ENCODE data around the gene PACRG. TPM values are rescaled to one million over a fixed set of nuclear protein-coding genes. Genes with fewer than 3 reads are reported as not detected.

PACRG gene
- total and polyA plus RNA-seq, 8 donors = 1.8 to 28.6 (median 3.2) TPM; not detected in 2

DNA sequence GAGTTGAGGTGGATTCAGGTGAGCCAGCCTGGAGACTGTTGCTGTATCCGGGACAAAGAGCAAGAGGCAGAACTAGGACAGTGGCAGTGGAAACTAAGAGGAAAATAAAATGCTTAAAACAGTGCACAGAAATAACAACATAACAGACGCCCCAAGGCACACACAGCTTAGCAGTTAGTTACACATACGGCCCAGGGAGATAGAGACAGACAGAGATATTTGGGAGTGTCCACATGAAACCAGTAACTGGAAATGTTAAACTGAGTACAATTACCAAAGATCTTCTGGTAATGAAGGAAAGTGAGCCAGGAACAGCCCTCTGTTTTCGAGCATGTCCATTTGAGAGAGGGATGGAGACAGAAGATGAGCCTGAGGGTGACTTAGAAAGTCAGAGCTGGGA lies 449.2 kb downstream of the PACRG start:
- intact Hi-C loops (cut with DNase I; ENCODE audit: low total_unique reads) = no loop called here
- WGBS, 5 donors = 82 to 89% (median 84%) methylated on average over 4 of the region's 4 CpGs
- Histone ChIP-seq H3K9me3 (no peaks in the 10 kb centered on the region), H3K4me3 (no peak overlapping the region), H3K36me3 (no peaks in the 10 kb centered on the region), H3K27ac (no peak overlapping the region), H3K4me1 (peaks cover 0 to 7% (median 0%) of the 10 kb centered on the region in 4 donors), H3K27me3 (no peaks in the 10 kb centered on the region)
- DNase-seq = no peak
- TF ChIP-seq EP300 (IDR thresholded peaks at IDR 0.05) (no peak), POLR2A (IDR thresholded peaks at IDR 0.05) (no peak), POLR2AphosphoS5 (IDR thresholded peaks at IDR 0.05) (no peak)
- TF ChIP-seq, protein P1, sequence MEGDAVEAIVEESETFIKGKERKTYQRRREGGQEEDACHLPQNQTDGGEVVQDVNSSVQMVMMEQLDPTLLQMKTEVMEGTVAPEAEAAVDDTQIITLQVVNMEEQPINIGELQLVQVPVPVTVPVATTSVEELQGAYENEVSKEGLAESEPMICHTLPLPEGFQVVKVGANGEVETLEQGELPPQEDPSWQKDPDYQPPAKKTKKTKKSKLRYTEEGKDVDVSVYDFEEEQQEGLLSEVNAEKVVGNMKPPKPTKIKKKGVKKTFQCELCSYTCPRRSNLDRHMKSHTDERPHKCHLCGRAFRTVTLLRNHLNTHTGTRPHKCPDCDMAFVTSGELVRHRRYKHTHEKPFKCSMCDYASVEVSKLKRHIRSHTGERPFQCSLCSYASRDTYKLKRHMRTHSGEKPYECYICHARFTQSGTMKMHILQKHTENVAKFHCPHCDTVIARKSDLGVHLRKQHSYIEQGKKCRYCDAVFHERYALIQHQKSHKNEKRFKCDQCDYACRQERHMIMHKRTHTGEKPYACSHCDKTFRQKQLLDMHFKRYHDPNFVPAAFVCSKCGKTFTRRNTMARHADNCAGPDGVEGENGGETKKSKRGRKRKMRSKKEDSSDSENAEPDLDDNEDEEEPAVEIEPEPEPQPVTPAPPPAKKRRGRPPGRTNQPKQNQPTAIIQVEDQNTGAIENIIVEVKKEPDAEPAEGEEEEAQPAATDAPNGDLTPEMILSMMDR (IDR thresholded peaks at IDR 0.05) = no peak

DNA sequence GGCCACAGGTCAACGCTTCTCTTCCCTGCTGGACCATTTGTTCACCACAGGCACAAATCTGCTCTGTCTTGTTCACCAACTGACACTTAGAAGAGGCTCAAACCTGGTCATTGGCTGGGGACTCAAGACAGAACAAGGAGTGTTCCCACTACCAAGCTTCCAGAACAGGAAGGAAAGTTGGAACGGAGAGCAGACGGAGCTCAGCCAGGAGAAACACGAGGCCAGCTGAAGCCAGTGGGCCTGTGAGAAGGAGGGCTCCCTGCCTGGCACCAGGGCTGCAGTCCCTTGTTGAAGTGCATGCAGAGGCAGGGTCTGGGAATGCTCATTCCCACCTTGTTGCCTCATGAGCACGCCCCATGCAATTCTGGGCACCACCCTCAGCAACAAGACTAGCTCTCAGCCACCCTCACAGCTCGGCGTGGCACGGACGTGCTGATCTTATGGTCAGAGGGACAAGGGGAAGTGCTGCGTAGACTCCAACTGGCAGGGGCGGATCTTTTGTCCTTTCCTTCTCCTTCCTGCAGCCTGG lies 450.2 kb downstream of the PACRG start:
- TF ChIP-seq EP300 (IDR thresholded peaks at IDR 0.05) (no peak), POLR2A (IDR thresholded peaks at IDR 0.05) (no peak), POLR2AphosphoS5 (IDR thresholded peaks at IDR 0.05) (no peak)
- TF ChIP-seq, protein P1 (IDR thresholded peaks at IDR 0.05) = no peak
- Histone ChIP-seq H3K4me3 (no peak overlapping the region), H3K27ac (no peak overlapping the region), H3K36me3 (no peaks in the 10 kb centered on the region), H3K9me3 (no peaks in the 10 kb centered on the region), H3K4me1 (peaks cover 0 to 7% (median 0%) of the 10 kb centered on the region in 4 donors), H3K27me3 (no peaks in the 10 kb centered on the region)
- no peak for DNase-seq
- WGBS, 5 donors = 83 to 92% (median 90%) methylated on average over 11 of the region's 11 CpGs
- intact Hi-C loops (cut with DNase I; ENCODE audit: low total_unique reads) = no loop called here

DNA sequence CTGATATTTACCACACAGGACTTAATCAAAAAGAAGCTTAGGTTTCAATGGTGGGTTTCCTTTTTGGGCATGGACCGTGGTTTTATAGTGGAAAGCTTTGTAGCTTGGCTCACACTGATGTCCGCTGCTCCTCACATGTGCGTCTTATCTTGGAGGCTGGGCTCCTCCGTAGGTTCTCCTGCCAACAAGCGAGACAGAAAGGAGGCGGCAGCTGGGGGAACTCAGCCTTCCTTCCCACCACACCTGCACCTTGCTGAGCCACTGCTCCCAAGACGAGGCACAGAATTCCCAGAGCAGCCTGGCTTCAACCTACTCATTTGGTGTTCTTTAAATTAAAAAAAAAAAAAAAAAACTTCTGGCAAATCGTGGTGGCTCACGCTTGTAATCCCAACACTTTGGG lies 451.3 kb downstream of the PACRG start:
- WGBS, 5 donors = 78 to 86% (median 84%) methylated on average over 9 of the region's 9 CpGs
- Histone ChIP-seq H3K4me3 (no peak overlapping the region), H3K4me1 (peaks cover 0 to 7% (median 0%) of the 10 kb centered on the region in 4 donors), H3K9me3 (no peaks in the 10 kb centered on the region), H3K36me3 (no peaks in the 10 kb centered on the region), H3K27me3 (no peaks in the 10 kb centered on the region), H3K27ac (no peak overlapping the region)
- TF ChIP-seq EP300 (IDR thresholded peaks at IDR 0.05) = no peak
- TF ChIP-seq, protein P1 (IDR thresholded peaks at IDR 0.05) = no peak
- no peak for TF ChIP-seq POLR2AphosphoS5 (IDR thresholded peaks at IDR 0.05)
- no peak for TF ChIP-seq POLR2A (IDR thresholded peaks at IDR 0.05)
- DNase-seq = no peak
- intact Hi-C loops (cut with DNase I; ENCODE audit: low total_unique reads) = no loop called here

DNA sequence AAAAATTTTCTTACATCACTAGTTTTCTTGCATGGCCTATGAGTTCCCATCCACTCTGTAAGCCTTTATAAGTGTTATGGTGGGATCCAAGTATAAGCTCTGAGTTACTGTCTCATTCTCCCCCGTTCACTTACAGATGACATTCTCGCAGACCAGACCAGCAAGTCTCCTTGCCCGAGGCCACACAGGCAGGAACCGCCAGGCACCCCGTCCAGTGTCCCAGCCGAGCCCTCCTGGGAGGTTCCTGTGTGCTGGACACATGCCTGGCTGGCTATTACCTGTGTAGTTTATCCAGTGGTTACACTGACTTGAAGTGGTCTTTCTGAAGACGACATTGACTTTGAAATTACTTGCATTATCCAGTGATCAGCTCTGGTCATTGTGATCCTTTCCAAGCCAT lies 451.9 kb downstream of the PACRG start:
- WGBS, 5 donors = 78 to 90% (median 83%) methylated on average over 7 of the region's 7 CpGs
- TF ChIP-seq EP300 (IDR thresholded peaks at IDR 0.05) (no peak), POLR2A (IDR thresholded peaks at IDR 0.05) (no peak), POLR2AphosphoS5 (IDR thresholded peaks at IDR 0.05) (no peak)
- TF ChIP-seq, protein P1 (IDR thresholded peaks at IDR 0.05) = no peak
- intact Hi-C loops (cut with DNase I; ENCODE audit: low total_unique reads) = loop anchor here (10.0 kb wide), 1 partner anchor 775 kb away; no protein-coding TSS in a partner anchor
- no peak for DNase-seq
- H3K27ac ChIP-seq = no peak overlapping the region
- peaks cover 0 to 7% (median 0%) of the 10 kb centered on the region in 4 donors for H3K4me1 ChIP-seq
- H3K27me3 ChIP-seq = no peaks in the 10 kb centered on the region
- no peak overlapping the region for H3K4me3 ChIP-seq
- no peaks in the 10 kb centered on the region for H3K9me3 ChIP-seq
- no peaks in the 10 kb centered on the region for H3K36me3 ChIP-seq

Measured in stomach (tissue), 9 donors.